ENCODE results near the gene NMNAT3. TPM values are rescaled to one million over a fixed set of nuclear protein-coding genes. Genes with fewer than 3 reads are reported as not detected.

Gene NMNAT3
- total RNA-seq, 1 experiment from 2014 or later, result 4.6 TPM

- TF ChIP-seq ATF6 (CRISPR knock-in tag; IDR thresholded peaks at IDR 0.05), result no peak
- TF ChIP-seq, protein P1, sequence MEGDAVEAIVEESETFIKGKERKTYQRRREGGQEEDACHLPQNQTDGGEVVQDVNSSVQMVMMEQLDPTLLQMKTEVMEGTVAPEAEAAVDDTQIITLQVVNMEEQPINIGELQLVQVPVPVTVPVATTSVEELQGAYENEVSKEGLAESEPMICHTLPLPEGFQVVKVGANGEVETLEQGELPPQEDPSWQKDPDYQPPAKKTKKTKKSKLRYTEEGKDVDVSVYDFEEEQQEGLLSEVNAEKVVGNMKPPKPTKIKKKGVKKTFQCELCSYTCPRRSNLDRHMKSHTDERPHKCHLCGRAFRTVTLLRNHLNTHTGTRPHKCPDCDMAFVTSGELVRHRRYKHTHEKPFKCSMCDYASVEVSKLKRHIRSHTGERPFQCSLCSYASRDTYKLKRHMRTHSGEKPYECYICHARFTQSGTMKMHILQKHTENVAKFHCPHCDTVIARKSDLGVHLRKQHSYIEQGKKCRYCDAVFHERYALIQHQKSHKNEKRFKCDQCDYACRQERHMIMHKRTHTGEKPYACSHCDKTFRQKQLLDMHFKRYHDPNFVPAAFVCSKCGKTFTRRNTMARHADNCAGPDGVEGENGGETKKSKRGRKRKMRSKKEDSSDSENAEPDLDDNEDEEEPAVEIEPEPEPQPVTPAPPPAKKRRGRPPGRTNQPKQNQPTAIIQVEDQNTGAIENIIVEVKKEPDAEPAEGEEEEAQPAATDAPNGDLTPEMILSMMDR (IDR thresholded peaks at IDR 0.05), result no peak
Observed at GRCh38 chr3:139686206-139686605, 8.4 kb upstream of the NMNAT3 start (continued).

- Mint-ChIP-seq H3K4me3 (no peak overlapping the region), H3K36me3 (no peaks in the 10 kb centered on the region), H3K4me1 (peaks cover 35% of the 10 kb centered on the region), H3K9me3 (peaks cover 4% of the 10 kb centered on the region), H3K27ac (no peak overlapping the region), H3K27me3 (ENCODE audit: low read depth) (peaks cover 37% of the 10 kb centered on the region)
- ATAC-seq (no peak), DNase-seq (ENCODE audit: low spot score) (no peak)
- ChIA-PET CTCF (interaction anchor here (0.6 to 1.5 kb wide), 2 partner anchors 256 to 259 kb away, joined by 3 to 4 read pairs; partner anchors contain the start of gene CLSTN2), POLR2A (no interaction called here)
- TF ChIP-seq STAT6 (CRISPR knock-in tag; conservative IDR thresholded peaks at IDR 0.05; ENCODE audit: low read depth) (no peak), NR3C1 (CRISPR knock-in tag; conservative IDR thresholded peaks at IDR 0.05; ENCODE audit: low read depth) (no peak), NFYB (CRISPR knock-in tag; conservative IDR thresholded peaks at IDR 0.05; ENCODE audit: low read depth) (no peak), TP53 (CRISPR knock-in tag; IDR thresholded peaks at IDR 0.05) (no peak), ZNF281 (CRISPR knock-in tag; IDR thresholded peaks at IDR 0.05) (no peak), GRHL2 (CRISPR knock-in tag; IDR thresholded peaks at IDR 0.05; ENCODE audit: insufficient replicate concordance, severe bottlenecking) (no peak), TEAD1 (CRISPR knock-in tag; IDR thresholded peaks at IDR 0.05) (no peak), ZNF512 (CRISPR knock-in tag; IDR thresholded peaks at IDR 0.05; ENCODE audit: borderline replicate concordance) (no peak), ZNF425 (CRISPR knock-in tag; conservative IDR thresholded peaks at IDR 0.05) (no peak), TEAD4 (CRISPR knock-in tag; IDR thresholded peaks at IDR 0.05) (no peak), MXD4 (CRISPR knock-in tag; IDR thresholded peaks at IDR 0.05; ENCODE audit: borderline replicate concordance) (no peak)
- TF ChIP-seq, protein P2, sequence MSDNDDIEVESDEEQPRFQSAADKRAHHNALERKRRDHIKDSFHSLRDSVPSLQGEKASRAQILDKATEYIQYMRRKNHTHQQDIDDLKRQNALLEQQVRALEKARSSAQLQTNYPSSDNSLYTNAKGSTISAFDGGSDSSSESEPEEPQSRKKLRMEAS (CRISPR knock-in tag; IDR thresholded peaks at IDR 0.05), result no peak
- TF ChIP-seq, protein P3, sequence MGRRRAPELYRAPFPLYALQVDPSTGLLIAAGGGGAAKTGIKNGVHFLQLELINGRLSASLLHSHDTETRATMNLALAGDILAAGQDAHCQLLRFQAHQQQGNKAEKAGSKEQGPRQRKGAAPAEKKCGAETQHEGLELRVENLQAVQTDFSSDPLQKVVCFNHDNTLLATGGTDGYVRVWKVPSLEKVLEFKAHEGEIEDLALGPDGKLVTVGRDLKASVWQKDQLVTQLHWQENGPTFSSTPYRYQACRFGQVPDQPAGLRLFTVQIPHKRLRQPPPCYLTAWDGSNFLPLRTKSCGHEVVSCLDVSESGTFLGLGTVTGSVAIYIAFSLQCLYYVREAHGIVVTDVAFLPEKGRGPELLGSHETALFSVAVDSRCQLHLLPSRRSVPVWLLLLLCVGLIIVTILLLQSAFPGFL (CRISPR knock-in tag; IDR thresholded peaks at IDR 0.05; ENCODE audit: borderline replicate concordance), result no peak
- TF ChIP-seq, protein P1 (IDR thresholded peaks at IDR 0.05), result no peak
Observed at GRCh38 chr3:139679220-139679775, 1.5 kb upstream of the NMNAT3 start.

Measured in WTC11 (cell line).